ENCODE measurements around the gene SCAMP5.

The SCAMP5 gene

GRCh38 chr15:75064846-75065245 is 69.5 kb downstream of the SCAMP5 start:
- TF ChIP-seq NFIC (IDR thresholded peaks at IDR 0.05) (no peak), EP300 (IDR thresholded peaks at IDR 0.05; ENCODE audit: borderline replicate concordance) (no peak), TEAD4 (IDR thresholded peaks at IDR 0.05) (no peak), TAF1 (IDR thresholded peaks at IDR 0.05; ENCODE audit: low read depth) (no peak), MAX (IDR thresholded peaks at IDR 0.05) (no peak), FOXM1 (IDR thresholded peaks at IDR 0.05; ENCODE audit: borderline replicate concordance, low read depth) (no peak), REST (IDR thresholded peaks at IDR 0.05; ENCODE audit: low read depth) (no peak), TCF12 (IDR thresholded peaks at IDR 0.05; ENCODE audit: low read depth) (no peak)

- no peak for TF ChIP-seq ZBTB7A (IDR thresholded peaks at IDR 0.05; ENCODE audit: low read depth)
- TF ChIP-seq TEAD4 (IDR thresholded peaks at IDR 0.05) = no peak
- TF ChIP-seq CREB1 (IDR thresholded peaks at IDR 0.05; ENCODE audit: low read depth) = no peak
These were observed 70.1 kb downstream of the SCAMP5 start for GRCh38 chr15:75065467-75065850.

GRCh38 chr15:75065851-75066509 is 70.6 kb downstream of the SCAMP5 start:
- no peak for TF ChIP-seq REST (IDR thresholded peaks at IDR 0.05; ENCODE audit: low read depth)
- TF ChIP-seq MAX (IDR thresholded peaks at IDR 0.05) = no peak
- no peak for TF ChIP-seq TAF1 (IDR thresholded peaks at IDR 0.05; ENCODE audit: low read depth)
- no peak for TF ChIP-seq TEAD4 (IDR thresholded peaks at IDR 0.05)
- no peak for TF ChIP-seq ZBTB7A (IDR thresholded peaks at IDR 0.05; ENCODE audit: low read depth)
- TF ChIP-seq EGR1 (IDR thresholded peaks at IDR 0.05) = no peak
- TF ChIP-seq NFIC (IDR thresholded peaks at IDR 0.05) = no peak

- TF ChIP-seq EGR1 (IDR thresholded peaks at IDR 0.05) = no peak
- TF ChIP-seq NFIC (IDR thresholded peaks at IDR 0.05) = no peak
- no peak for TF ChIP-seq ZBTB7A (IDR thresholded peaks at IDR 0.05; ENCODE audit: low read depth)
These were observed 71.9 kb downstream of the SCAMP5 start for GRCh38 chr15:75067123-75067830.

GRCh38 chr15:75068748-75069147 is 73.4 kb downstream of the SCAMP5 start:
- TF ChIP-seq CREB1 (IDR thresholded peaks at IDR 0.05; ENCODE audit: low read depth) (no peak), YY1 (IDR thresholded peaks at IDR 0.05; ENCODE audit: low read depth) (no peak), EGR1 (IDR thresholded peaks at IDR 0.05) (no peak), CEBPB (IDR thresholded peaks at IDR 0.05) (no peak), TAF1 (IDR thresholded peaks at IDR 0.05; ENCODE audit: low read depth) (no peak)

GRCh38 chr15:75069301-75069925 is 74.0 kb downstream of the SCAMP5 start:
- TF ChIP-seq YY1 (IDR thresholded peaks at IDR 0.05; ENCODE audit: low read depth) = no peak
- TF ChIP-seq USF1 (IDR thresholded peaks at IDR 0.05) = no peak
- TF ChIP-seq CREB1 (IDR thresholded peaks at IDR 0.05; ENCODE audit: low read depth) = no peak

GRCh38 chr15:75070674-75071073 is 75.3 kb downstream of the SCAMP5 start:
- TF ChIP-seq TCF12 (IDR thresholded peaks at IDR 0.05; ENCODE audit: low read depth) (no peak), REST (IDR thresholded peaks at IDR 0.05; ENCODE audit: low read depth) (no peak), ZBTB7A (IDR thresholded peaks at IDR 0.05; ENCODE audit: low read depth) (no peak), TEAD4 (IDR thresholded peaks at IDR 0.05) (no peak), YY1 (IDR thresholded peaks at IDR 0.05; ENCODE audit: low read depth) (no peak), FOXM1 (IDR thresholded peaks at IDR 0.05; ENCODE audit: borderline replicate concordance, low read depth) (no peak), USF1 (IDR thresholded peaks at IDR 0.05) (no peak), CREB1 (IDR thresholded peaks at IDR 0.05; ENCODE audit: low read depth) (no peak), EGR1 (IDR thresholded peaks at IDR 0.05) (no peak), TAF1 (IDR thresholded peaks at IDR 0.05; ENCODE audit: low read depth) (no peak), MAX (IDR thresholded peaks at IDR 0.05) (no peak), CEBPB (IDR thresholded peaks at IDR 0.05) (no peak), RAD21 (IDR thresholded peaks at IDR 0.05; ENCODE audit: low read depth) (no peak), NFIC (IDR thresholded peaks at IDR 0.05) (no peak), EP300 (IDR thresholded peaks at IDR 0.05; ENCODE audit: borderline replicate concordance) (no peak)

Data from Ishikawa (cell line).